ENCODE measurements around the gene SPNS2. TPM values are rescaled to one million over a fixed set of nuclear protein-coding genes. Genes with fewer than 3 reads are reported as not detected.

SPNS2 gene, protein sequence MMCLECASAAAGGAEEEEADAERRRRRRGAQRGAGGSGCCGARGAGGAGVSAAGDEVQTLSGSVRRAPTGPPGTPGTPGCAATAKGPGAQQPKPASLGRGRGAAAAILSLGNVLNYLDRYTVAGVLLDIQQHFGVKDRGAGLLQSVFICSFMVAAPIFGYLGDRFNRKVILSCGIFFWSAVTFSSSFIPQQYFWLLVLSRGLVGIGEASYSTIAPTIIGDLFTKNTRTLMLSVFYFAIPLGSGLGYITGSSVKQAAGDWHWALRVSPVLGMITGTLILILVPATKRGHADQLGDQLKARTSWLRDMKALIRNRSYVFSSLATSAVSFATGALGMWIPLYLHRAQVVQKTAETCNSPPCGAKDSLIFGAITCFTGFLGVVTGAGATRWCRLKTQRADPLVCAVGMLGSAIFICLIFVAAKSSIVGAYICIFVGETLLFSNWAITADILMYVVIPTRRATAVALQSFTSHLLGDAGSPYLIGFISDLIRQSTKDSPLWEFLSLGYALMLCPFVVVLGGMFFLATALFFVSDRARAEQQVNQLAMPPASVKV
- total RNA-seq = 10.4 TPM
- long read RNA-seq, transcript SPNS2-201 (13 exons, 3,447 nt) = major isoform, 27 of 45 reads
- long read RNA-seq, partial matches to known transcripts = 9 of 45 reads
- long read RNA-seq, other reads (novel, unspliced or antisense) = 7 of 45 reads

DNA sequence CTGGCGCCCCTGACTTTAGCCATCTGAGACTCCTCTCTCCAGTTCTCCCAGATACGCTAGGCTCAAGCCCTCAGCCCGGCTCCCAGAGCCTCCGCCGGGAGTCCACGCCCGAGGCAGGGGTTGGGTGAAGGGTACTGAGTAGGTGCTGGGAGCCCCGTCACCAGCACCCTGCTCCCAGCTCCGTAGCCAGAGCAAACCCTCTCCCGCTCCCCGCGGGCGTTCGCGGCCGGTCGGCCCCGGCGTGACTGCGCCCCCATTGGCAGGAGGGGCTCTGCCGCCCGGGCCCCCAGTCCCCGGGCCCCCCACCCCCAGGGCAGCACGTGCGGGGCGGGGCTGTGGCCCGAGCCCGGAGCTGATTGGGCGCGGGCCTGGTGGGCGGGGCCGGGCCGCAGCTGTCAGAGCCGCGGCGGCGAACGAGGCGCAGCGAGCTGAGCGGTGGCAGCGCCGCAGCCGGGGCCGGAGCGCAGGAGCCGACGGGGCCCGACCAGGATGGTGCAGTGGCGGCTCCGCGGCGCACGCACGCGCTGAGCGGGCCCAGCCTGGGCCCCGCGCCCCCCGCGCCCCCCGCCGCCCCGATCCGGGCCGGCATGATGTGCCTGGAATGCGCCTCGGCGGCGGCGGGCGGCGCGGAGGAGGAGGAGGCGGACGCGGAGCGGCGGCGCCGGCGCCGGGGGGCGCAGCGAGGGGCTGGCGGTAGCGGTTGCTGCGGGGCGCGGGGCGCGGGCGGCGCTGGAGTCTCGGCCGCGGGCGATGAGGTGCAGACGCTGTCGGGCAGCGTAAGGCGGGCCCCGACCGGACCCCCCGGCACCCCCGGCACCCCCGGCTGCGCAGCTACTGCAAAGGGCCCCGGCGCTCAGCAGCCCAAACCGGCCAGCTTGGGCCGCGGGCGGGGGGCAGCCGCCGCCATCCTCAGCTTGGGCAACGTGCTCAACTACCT is at the start of gene SPNS2:
Gene SPNS2, plus strand, starts transcription at position 421 of the 937 bp plus-strand sequence. Its CDS starts 167 bp downstream, at position 588.
- ATAC-seq (ENCODE audit: poor library complexity) (peak; percentile 94), DNase-seq (peak; percentile 83)
- intact Hi-C loops (cut with DNase I) = loop anchor here (10.0 kb wide), 1 partner anchor 64 kb away; the partner anchor contains the start of gene SPNS3

GRCh38 chr17:4449736-4450135 is 48.9 kb upstream of the SPNS2 start:
- peak; percentile 47 for DNase-seq
- no peak for ATAC-seq (ENCODE audit: poor library complexity)
- intact Hi-C loops (cut with DNase I) = no loop called here

- ATAC-seq (ENCODE audit: poor library complexity) (no peak), DNase-seq (peak; percentile 27)
- intact Hi-C loops (cut with DNase I) = no loop called here
These were observed 47.9 kb upstream of the SPNS2 start for GRCh38 chr17:4450710-4451316.

DNA sequence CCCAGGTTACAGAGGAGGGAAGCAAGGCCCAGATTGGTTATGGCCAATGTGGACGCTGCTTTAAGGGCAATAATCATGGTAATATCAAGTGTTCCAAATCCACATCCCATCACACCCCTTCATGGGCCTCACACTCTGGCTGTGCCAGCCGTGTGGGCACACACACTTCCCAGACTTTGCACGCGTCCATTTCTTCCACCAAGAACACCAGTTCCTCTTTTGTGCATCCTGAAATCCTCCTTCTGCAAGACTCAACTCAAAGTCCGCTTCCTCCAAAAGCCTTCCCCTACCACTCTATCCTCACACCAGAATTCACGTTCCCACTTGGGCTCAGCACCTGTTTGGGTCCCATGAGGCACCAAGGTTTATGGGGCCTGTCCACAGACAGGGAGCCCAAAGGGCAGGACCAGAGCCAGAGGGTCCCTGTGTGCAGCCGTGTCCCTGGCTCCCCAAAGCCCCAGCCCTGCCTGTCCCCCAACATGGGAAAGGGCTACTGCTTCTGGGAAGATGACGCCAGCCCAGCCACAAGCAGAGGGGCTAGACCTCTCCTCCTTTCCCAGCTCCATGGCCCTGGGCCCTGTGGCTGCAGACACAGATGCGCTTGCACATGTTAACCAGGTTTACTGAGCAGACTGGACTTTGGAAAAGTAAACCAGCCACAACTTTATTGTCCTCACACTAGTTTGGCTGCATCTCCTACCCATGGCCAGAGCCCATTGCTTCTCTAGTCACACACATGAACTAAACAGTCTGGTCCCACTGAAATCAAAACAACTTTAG is 44.7 kb upstream of the SPNS2 start:
- intact Hi-C loops (cut with DNase I) = no loop called here
- ATAC-seq (ENCODE audit: poor library complexity) = no peak
- peak; percentile 16 for DNase-seq

DNA sequence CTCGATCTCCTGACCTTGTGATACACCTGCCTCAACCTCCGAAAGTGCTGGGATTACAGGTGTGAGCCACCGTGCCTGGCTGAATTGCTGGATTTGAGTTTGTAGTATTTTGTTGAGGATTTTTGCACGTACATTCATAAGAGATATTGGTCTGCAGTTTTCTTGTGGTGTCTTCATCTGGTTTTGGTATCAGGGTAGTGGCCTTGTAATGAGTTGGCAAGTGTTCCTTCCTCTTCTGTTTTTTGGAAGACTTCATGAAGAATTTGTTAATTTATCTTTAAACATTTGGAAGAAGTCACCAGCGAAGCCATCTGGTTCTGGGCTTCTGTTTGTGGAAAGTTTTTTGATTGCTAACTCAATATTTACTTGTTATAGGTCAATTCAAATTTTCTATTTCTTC is 38.0 kb upstream of the SPNS2 start:
- intact Hi-C loops (cut with DNase I) = no loop called here
- ATAC-seq (ENCODE audit: poor library complexity) (no peak), DNase-seq (no peak)

GRCh38 chr17:4463818-4464476 is 34.7 kb upstream of the SPNS2 start:
- ATAC-seq (ENCODE audit: poor library complexity) (peak; percentile 86), DNase-seq (no peak)
- intact Hi-C loops (cut with DNase I) = no loop called here

DNA sequence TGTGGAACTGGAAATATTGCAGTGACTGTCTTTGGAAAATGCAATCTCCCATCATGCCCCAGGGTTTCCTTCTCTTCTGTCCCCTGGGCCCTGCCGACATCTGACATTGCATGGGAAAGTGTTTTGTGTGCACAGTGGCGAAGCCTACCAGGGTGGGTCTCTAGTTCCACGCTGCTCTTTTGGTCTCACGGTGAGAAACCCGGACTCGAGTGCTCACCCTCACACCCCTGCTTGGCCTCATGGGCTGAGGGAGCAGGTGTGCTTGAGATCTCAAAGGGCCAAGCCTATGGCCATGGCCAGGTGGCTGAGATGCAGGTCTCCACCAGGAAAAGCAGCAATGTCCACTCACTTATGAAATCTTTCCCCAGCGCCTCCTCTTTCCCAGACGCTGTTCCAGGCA is 32.9 kb upstream of the SPNS2 start:
- ATAC-seq (ENCODE audit: poor library complexity) (no peak), DNase-seq (no peak)
- intact Hi-C loops (cut with DNase I) = no loop called here

GRCh38 chr17:4467287-4467686 is 31.4 kb upstream of the SPNS2 start:
- intact Hi-C loops (cut with DNase I) = no loop called here
- DNase-seq (no peak), ATAC-seq (ENCODE audit: poor library complexity) (no peak)

GRCh38 chr17:4469552-4469951 is 29.1 kb upstream of the SPNS2 start:
- peak; percentile 84 for ATAC-seq (ENCODE audit: poor library complexity)
- DNase-seq = no peak
- intact Hi-C loops (cut with DNase I) = no loop called here

DNA sequence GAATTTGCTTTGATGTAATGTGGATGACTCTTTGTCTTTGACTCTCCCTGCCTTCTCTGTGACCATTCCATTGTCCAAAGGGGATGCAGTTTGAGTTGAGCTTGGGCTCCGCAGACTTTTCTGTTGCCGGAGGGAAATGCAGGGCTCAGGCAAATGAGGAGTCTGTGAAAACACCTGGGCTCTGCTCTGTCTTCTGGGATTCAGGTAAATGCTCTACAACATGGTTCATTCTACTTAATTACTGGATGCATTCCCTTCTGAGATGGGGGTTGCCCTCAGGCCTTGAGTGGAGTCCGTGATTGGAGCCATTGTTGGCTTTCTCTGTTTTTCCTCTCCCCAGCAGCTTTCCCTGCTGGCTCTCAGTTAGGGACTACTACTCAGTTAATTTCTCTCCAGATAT is 26.4 kb upstream of the SPNS2 start:
- no peak for DNase-seq
- intact Hi-C loops (cut with DNase I) = no loop called here
- ATAC-seq (ENCODE audit: poor library complexity) = no peak

DNA sequence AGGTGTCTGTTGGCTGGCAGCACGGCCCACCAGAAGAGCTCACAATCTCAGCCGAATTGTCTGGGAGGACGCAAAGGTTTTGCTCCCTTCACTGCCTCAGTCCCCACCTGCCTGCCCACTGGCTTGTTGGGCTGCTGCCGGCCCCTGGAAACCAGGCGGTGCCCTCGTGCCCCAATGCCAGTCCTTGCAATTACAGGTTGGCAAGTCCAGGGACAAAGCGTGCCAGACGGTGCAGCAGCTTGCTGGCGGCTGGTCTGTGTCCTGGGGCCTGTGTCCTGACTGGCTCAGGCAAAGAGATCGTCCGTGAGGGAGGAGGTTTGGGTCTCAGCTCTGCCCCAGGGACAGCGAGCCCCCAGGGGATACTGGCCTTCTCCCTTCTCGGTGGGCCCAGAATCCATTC is 24.6 kb upstream of the SPNS2 start:
- ATAC-seq (ENCODE audit: poor library complexity) = peak; percentile 94

GRCh38 chr17:4475001-4475400 is 23.7 kb upstream of the SPNS2 start:
- DNase-seq (no peak), ATAC-seq (ENCODE audit: poor library complexity) (no peak)
- intact Hi-C loops (cut with DNase I) = no loop called here

More for the DNA sequence above, 24.6 kb upstream of the SPNS2 start:
- DNase-seq = peak; percentile 80
- intact Hi-C loops (cut with DNase I) = no loop called here

- intact Hi-C loops (cut with DNase I) = no loop called here
- DNase-seq (no peak), ATAC-seq (ENCODE audit: poor library complexity) (no peak)
These were observed 23.2 kb upstream of the SPNS2 start for GRCh38 chr17:4475463-4475862.

- DNase-seq = no peak
- intact Hi-C loops (cut with DNase I) = no loop called here
- ATAC-seq (ENCODE audit: poor library complexity) = no peak
These were observed 22.7 kb upstream of the SPNS2 start for GRCh38 chr17:4476017-4476416.

DNA sequence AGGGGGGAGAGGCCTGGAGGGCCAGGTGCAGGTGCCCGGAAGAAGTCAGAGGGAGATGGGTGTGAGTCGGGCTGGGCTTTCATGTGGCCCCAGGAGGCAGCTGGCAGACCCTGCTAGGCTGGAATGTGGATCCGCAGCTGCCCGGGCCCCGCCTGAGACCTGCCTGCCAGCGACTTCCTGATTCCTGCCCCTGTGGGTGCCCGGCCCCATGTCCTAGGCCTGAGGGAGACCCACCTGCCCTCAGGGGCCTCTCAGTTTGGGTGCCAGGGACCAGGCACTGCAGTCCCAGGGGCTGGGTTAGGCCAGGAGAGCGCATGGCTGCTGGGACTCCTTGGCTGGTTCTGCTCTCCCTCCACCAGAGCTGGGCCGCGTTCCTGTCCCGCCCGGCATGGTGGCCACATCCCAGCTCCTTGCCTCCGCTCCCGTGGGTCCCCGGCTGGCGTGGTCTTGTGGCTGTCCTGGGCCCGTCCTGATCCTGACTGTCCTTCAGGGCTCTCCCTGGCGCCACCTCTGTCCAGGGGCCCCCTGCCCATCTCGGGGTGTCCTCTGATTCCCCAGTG is 22.1 kb upstream of the SPNS2 start:
- DNase-seq (no peak), ATAC-seq (ENCODE audit: poor library complexity) (no peak)
- intact Hi-C loops (cut with DNase I) = no loop called here

GRCh38 chr17:4477255-4477791 is 21.4 kb upstream of the SPNS2 start:
- DNase-seq = no peak
- ATAC-seq (ENCODE audit: poor library complexity) = no peak
- intact Hi-C loops (cut with DNase I) = no loop called here

DNA sequence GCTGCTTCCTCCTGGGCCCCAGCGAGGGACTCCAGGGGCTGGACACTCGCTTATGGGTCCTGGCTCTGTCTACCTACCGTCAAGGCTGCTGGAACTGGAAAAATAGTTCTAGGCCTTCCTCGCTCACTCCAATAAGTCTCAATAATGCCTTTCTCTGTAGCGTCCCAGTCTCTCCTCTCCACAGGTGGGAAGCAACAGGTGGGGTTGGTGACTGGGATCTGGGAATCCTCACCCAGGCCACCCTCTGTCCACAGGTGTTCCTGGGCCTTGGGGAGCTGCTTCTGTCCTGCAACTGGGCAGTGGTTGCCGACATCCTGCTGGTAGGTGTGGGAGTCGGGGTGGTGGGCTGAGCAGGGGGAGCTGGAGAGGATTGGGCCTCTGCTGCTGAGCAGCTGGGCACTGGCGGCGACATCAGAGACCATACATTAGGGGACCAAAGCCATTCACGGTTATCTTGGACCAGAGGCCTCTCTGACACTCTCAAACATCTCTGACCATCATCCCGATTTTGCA is 20.3 kb upstream of the SPNS2 start:
- DNase-seq (no peak), ATAC-seq (ENCODE audit: poor library complexity) (no peak)
- intact Hi-C loops (cut with DNase I) = no loop called here

All from Right ventricle myocardium superior (tissue), 1 donor.